ENCODE data around the gene RBM10. TPM values are rescaled to one million over a fixed set of nuclear protein-coding genes. Genes with fewer than 3 reads are reported as not detected.

Gene RBM10
- total RNA-seq, 1 donor from 2014 or later, result 32.1 TPM

GRCh38 chrX:47209508-47210238, 64.7 kb downstream of the RBM10 start:
- ATAC-seq, result no peak
- no peak overlapping the region for H3K4me3 ChIP-seq
- TF ChIP-seq, protein P1, sequence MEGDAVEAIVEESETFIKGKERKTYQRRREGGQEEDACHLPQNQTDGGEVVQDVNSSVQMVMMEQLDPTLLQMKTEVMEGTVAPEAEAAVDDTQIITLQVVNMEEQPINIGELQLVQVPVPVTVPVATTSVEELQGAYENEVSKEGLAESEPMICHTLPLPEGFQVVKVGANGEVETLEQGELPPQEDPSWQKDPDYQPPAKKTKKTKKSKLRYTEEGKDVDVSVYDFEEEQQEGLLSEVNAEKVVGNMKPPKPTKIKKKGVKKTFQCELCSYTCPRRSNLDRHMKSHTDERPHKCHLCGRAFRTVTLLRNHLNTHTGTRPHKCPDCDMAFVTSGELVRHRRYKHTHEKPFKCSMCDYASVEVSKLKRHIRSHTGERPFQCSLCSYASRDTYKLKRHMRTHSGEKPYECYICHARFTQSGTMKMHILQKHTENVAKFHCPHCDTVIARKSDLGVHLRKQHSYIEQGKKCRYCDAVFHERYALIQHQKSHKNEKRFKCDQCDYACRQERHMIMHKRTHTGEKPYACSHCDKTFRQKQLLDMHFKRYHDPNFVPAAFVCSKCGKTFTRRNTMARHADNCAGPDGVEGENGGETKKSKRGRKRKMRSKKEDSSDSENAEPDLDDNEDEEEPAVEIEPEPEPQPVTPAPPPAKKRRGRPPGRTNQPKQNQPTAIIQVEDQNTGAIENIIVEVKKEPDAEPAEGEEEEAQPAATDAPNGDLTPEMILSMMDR (IDR thresholded peaks at IDR 0.05), result no peak
- no peaks in the 10 kb centered on the region for H3K27me3 ChIP-seq (ENCODE audit: low read depth)
- no peak for DNase-seq
- no peaks in the 10 kb centered on the region for H3K9me3 ChIP-seq
- no peak overlapping the region for H3K27ac ChIP-seq
- H3K36me3 ChIP-seq, result peaks cover 97% of the 10 kb centered on the region
- H3K4me1 ChIP-seq, result no peaks in the 10 kb centered on the region
- intact Hi-C loops (cut with DNase I), result no loop called here

DNA sequence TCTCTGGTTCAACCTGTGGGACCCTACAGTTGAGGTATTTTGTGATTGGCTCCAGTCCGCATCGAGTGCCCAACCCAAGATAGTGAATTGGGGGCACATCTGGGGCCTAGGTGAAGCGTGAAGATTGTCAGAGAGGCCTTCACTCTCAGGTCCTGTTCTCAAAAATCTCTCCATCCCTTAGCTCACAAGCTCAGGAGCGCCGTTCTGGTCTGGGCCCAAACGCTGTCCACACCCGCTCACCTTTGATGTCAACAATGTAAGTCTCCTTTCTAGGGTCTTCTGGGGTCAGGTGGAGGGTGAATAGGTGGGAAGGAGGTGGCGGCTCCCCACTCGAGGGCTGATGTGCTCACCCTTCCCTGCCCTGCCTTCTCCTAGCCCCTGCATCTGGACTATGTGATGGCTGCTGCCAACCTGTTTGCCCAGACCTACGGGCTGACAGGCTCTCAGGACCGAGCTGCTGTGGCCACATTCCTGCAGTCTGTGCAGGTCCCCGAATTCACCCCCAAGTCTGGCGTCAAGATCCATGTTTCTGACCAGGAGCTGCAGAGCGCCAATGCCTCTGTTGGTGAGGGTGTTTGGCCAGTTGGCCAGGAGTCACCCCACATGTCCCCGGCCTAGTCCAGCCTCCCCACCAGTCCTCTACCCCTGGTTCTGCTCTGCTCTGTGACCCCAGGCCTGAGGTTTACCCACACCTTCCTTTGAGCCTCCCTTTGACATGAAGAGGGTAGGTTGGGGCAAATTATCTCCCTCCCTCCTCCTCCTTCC, 65.8 kb downstream of the RBM10 start:
- intact Hi-C loops (cut with DNase I), result no loop called here
- no peaks in the 10 kb centered on the region for H3K27me3 ChIP-seq (ENCODE audit: low read depth)
- no peak for DNase-seq
- TF ChIP-seq, protein P1 (IDR thresholded peaks at IDR 0.05), result no peak
- no peak overlapping the region for H3K4me3 ChIP-seq
- no peak for ATAC-seq
- H3K36me3 ChIP-seq, result peaks cover 98% of the 10 kb centered on the region
- H3K27ac ChIP-seq, result no peak overlapping the region
- no peaks in the 10 kb centered on the region for H3K9me3 ChIP-seq
- H3K4me1 ChIP-seq, result no peaks in the 10 kb centered on the region

GRCh38 chrX:47212381-47213293, 67.6 kb downstream of the RBM10 start:
- intact Hi-C loops (cut with DNase I), result no loop called here
- Histone ChIP-seq H3K9me3 (no peaks in the 10 kb centered on the region), H3K4me1 (peaks cover 10% of the 10 kb centered on the region), H3K36me3 (peaks cover 83% of the 10 kb centered on the region), H3K27ac (no peak overlapping the region), H3K27me3 (ENCODE audit: low read depth) (no peaks in the 10 kb centered on the region), H3K4me3 (no peak overlapping the region)
- TF ChIP-seq, protein P1 (IDR thresholded peaks at IDR 0.05), result no peak
- ATAC-seq (no peak), DNase-seq (no peak)

DNA sequence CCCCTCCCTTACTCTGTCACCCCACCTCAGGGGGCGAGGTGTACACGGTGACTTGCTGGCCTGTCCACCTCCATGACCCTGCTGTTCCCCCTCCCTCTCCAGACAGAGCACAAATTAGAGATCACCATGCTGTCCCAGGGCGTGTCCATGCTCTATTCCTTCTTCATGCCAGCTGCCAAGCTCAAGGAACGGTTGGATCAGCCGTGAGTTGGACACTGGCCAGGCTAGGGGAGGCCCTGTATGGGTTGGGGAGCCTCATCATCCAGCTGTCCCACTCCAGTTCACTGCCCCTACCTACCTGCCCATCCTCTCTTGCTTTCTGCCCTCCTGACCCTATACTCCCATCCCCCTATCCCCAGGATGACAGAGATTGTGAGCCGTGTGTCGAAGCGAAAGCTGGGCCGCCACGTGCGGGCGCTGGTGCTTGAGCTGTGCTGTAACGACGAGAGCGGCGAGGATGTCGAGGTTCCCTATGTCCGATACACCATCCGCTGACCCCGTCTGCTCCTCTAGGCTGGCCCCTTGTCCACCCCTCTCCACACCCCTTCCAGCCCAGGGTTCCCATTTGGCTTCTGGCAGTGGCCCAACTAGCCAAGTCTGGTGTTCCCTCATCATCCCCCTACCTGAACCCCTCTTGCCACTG, 69.5 kb downstream of the RBM10 start:
- intact Hi-C loops (cut with DNase I), result no loop called here
- H3K36me3 ChIP-seq, result peaks cover 65% of the 10 kb centered on the region
- TF ChIP-seq, protein P1 (IDR thresholded peaks at IDR 0.05), result no peak
- DNase-seq (no peak), ATAC-seq (no peak)
- H3K27ac ChIP-seq, result no peak overlapping the region
- no peaks in the 10 kb centered on the region for H3K27me3 ChIP-seq (ENCODE audit: low read depth)
- H3K4me1 ChIP-seq, result peaks cover 10% of the 10 kb centered on the region
- H3K9me3 ChIP-seq, result no peaks in the 10 kb centered on the region
- no peak overlapping the region for H3K4me3 ChIP-seq
